RWPE2 (cell line): ENCODE data around the gene SSH2.

Experiments used
- ATAC-seq: fragments of 200-7000 bp; cut with Tn5 transposase; 3 replicates; pipeline ENCODE4 v1.9.1; 2021; ENCODE audit warnings: low read depth
- DNase-seq: peaks from one replicate; pipeline ENCODE4 v3.0.0-alpha.2; 2020; ENCODE audit warnings: low spot score
- H3K27ac ChIP-seq: fragments of 450-650 bp; 2 replicates; pipeline ENCODE4 v1.5.1; 2017; ENCODE audit warnings: mild to moderate bottlenecking; ENCODE audit not compliant: poor library complexity, severe bottlenecking
- H3K27me3 ChIP-seq: fragments of 250-450 bp; sonication (Bioruptor Pico); 2 replicates; pipeline ENCODE4 v1.5.1; 2021; ENCODE audit warnings: mild to moderate bottlenecking, moderate library complexity; ENCODE audit not compliant: insufficient read depth, poor library complexity, severe bottlenecking
- H3K36me3 ChIP-seq: fragments of 250-450 bp; sonication (Bioruptor Pico); 2 replicates; pipeline ENCODE4 v1.5.1; 2020; ENCODE audit warnings: low read depth, mild to moderate bottlenecking, moderate library complexity
- H3K4me1 ChIP-seq: fragments of 250-450 bp; sonication (Bioruptor Pico); 2 replicates; pipeline ENCODE4 v1.5.1; 2021; ENCODE audit warnings: mild to moderate bottlenecking, moderate library complexity; ENCODE audit not compliant: insufficient read depth, poor library complexity, severe bottlenecking
- H3K4me3 ChIP-seq: fragments of 250-450 bp; sonication (Bioruptor Pico); 2 replicates; pipeline ENCODE4 v1.5.1; 2021; ENCODE audit warnings: mild to moderate bottlenecking, moderate library complexity; ENCODE audit not compliant: severe bottlenecking
- H3K9me3 ChIP-seq: fragments of 250-450 bp; sonication (Bioruptor Pico); 2 replicates; pipeline ENCODE4 v1.5.1; 2021; ENCODE audit warnings: mild to moderate bottlenecking, moderate library complexity; ENCODE audit not compliant: severe bottlenecking
- CTCF ChIP-seq: fragments of 450-650 bp; IDR thresholded peaks from one replicate; pipeline ENCODE4 v1.5.1; 2017; ENCODE audit warnings: mild to moderate bottlenecking, moderate library complexity; ENCODE audit not compliant: poor library complexity, severe bottlenecking

SSH2 gene

GRCh38 chr17:29709866-29710519, 220.0 kb downstream of the SSH2 start:
- H3K27me3 ChIP-seq, result no peaks in the 10 kb centered on the region
- H3K9me3 ChIP-seq, result no peaks in the 10 kb centered on the region
- peaks cover 29% of the 10 kb centered on the region for H3K4me1 ChIP-seq
- TF ChIP-seq CTCF, result no peak
- no peaks in the 10 kb centered on the region for H3K36me3 ChIP-seq
- no peak for DNase-seq
- H3K27ac ChIP-seq, result peak overlapping the region; percentile 96
- ATAC-seq, result no peak
- no peak overlapping the region for H3K4me3 ChIP-seq

- H3K9me3 ChIP-seq, result no peaks in the 10 kb centered on the region
- H3K4me3 ChIP-seq, result no peak overlapping the region
- no peak overlapping the region for H3K27ac ChIP-seq
- ATAC-seq (no peak), DNase-seq (no peak)
- peaks cover 29% of the 10 kb centered on the region for H3K4me1 ChIP-seq
- 0 out of 2 replicates have a peak, but pooled peaks cover 6% of the 10 kb centered on the region for H3K36me3 ChIP-seq
- TF ChIP-seq CTCF, result no peak
- no peaks in the 10 kb centered on the region for H3K27me3 ChIP-seq
Measured at GRCh38 chr17:29707212-29707571, 222.8 kb downstream of the SSH2 start.

GRCh38 chr17:29706045-29706431, 224.0 kb downstream of the SSH2 start:
- DNase-seq (no peak), ATAC-seq (no peak)
- 0 out of 2 replicates have a peak, but pooled peaks cover 6% of the 10 kb centered on the region for H3K36me3 ChIP-seq
- no peaks in the 10 kb centered on the region for H3K9me3 ChIP-seq
- peak overlapping the region; percentile 3 for H3K27ac ChIP-seq
- H3K4me1 ChIP-seq, result peaks cover 22% of the 10 kb centered on the region
- H3K4me3 ChIP-seq, result no peak overlapping the region
- H3K27me3 ChIP-seq, result no peaks in the 10 kb centered on the region
- no peak for TF ChIP-seq CTCF

GRCh38 chr17:29705386-29705785, 224.6 kb downstream of the SSH2 start:
- Histone ChIP-seq H3K27ac (no peak overlapping the region), H3K36me3 (0 out of 2 replicates have a peak, but pooled peaks cover 6% of the 10 kb centered on the region), H3K9me3 (no peaks in the 10 kb centered on the region), H3K4me3 (no peak overlapping the region), H3K27me3 (no peaks in the 10 kb centered on the region), H3K4me1 (peaks cover 18% of the 10 kb centered on the region)
- DNase-seq (no peak), ATAC-seq (no peak)
- no peak for TF ChIP-seq CTCF

DNA sequence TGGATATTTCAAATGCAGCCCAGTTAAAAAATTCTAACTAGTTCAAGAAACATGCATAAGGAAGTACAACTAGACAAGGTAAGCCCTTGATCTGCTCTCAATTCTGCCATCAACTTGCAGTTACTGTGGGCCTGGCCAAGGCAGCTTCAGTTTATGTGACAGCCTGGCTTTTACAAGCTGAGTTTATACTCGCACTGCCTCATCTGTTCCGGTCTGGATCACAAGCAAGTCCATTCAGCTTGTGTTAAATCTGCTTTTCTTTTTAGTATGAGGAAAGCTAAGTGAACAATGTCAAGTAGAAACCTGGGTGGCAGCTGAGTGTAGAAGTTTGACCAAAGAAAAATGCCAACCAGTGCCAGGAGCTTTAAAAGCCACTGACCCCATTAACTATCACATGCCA, 230.7 kb downstream of the SSH2 start:
- H3K27me3 ChIP-seq, result no peaks in the 10 kb centered on the region
- no peaks in the 10 kb centered on the region for H3K4me1 ChIP-seq
- H3K9me3 ChIP-seq, result no peaks in the 10 kb centered on the region
- no peak for DNase-seq
- no peak overlapping the region for H3K4me3 ChIP-seq
- H3K36me3 ChIP-seq, result peaks cover 6% of the 10 kb centered on the region; the same call in 1 of the 2 replicates
- no peak overlapping the region for H3K27ac ChIP-seq
- TF ChIP-seq CTCF, result no peak
- ATAC-seq, result no peak
